H9 (cell line): ENCODE results near the gene KRT77. TPM values are rescaled to one million over a fixed set of nuclear protein-coding genes. Genes with fewer than 3 reads are reported as not detected.

Source experiments
- DNase-seq: peaks from one replicate; pipeline ENCODE4 v3.0.0-alpha.2; 2017
- H2AFZ ChIP-seq: one replicate; pipeline ENCODE4 v1.6.1; 2013; ENCODE audit warnings: mild to moderate bottlenecking, low read length, control low read depth, moderate library complexity
- H2AK5ac ChIP-seq: 2 replicates; pipeline ENCODE4 v1.6.1; 2013; ENCODE audit warnings: low read length, control low read depth, mixed read lengths; ENCODE audit not compliant: insufficient read length
- H2BK120ac ChIP-seq: one replicate; pipeline ENCODE4 v1.6.1; 2013; ENCODE audit warnings: low read depth, mild to moderate bottlenecking, low read length, control low read depth, inconsistent platforms; ENCODE audit not compliant: poor library complexity, severe bottlenecking
- H2BK12ac ChIP-seq: 2 replicates; pipeline ENCODE4 v1.6.1; 2013; ENCODE audit warnings: low read length, control low read depth, mixed read lengths, low read depth; ENCODE audit not compliant: insufficient read length
- H2BK15ac ChIP-seq: 2 replicates; pipeline ENCODE4 v1.6.1; 2013; ENCODE audit warnings: low read depth, low read length, control low read depth
- H2BK20ac ChIP-seq: one replicate; pipeline ENCODE4 v1.6.1; 2013; ENCODE audit warnings: low read depth, mild to moderate bottlenecking, low read length, control low read depth, inconsistent platforms; ENCODE audit not compliant: poor library complexity, severe bottlenecking
- H2BK5ac ChIP-seq: 2 replicates; pipeline ENCODE4 v1.6.1; 2013; ENCODE audit warnings: low read length, control low read depth, mixed read lengths; ENCODE audit not compliant: insufficient read length
- H3K14ac ChIP-seq: 2 replicates; pipeline ENCODE4 v1.6.1; 2013; ENCODE audit warnings: low read length, control low read depth; ENCODE audit not compliant: insufficient read depth
- H3K18ac ChIP-seq: 2 replicates; pipeline ENCODE4 v1.6.1; 2013; ENCODE audit warnings: low read depth, mild to moderate bottlenecking, mixed read lengths, low read length, control low read depth; ENCODE audit not compliant: insufficient read length
- H3K23ac ChIP-seq: 2 replicates; pipeline ENCODE4 v1.6.1; 2013; ENCODE audit warnings: low read length, control low read depth, mixed read lengths, low read depth; ENCODE audit not compliant: insufficient read length
- H3K23me2 ChIP-seq: 2 replicates; pipeline ENCODE4 v1.6.1; 2013; ENCODE audit warnings: low read depth, mild to moderate bottlenecking, mixed read lengths, low read length, control low read depth; ENCODE audit not compliant: insufficient read length, poor library complexity, severe bottlenecking
- H3K27ac ChIP-seq: 2 replicates; pipeline ENCODE4 v1.5.1; 2013; ENCODE audit warnings: low read length, control low read depth, mixed read lengths, low read depth; ENCODE audit not compliant: insufficient read length
- H3K27me3 ChIP-seq: 2 replicates; pipeline ENCODE4 v1.6.1; 2013; ENCODE audit warnings: low read length, control low read depth, inconsistent platforms; ENCODE audit not compliant: insufficient read depth
- H3K4ac ChIP-seq: 2 replicates; pipeline ENCODE4 v1.6.1; 2013; ENCODE audit warnings: low read depth, mild to moderate bottlenecking, control low read depth, inconsistent platforms, low read length, moderate library complexity
- H3K4me1 ChIP-seq: 2 replicates; pipeline ENCODE4 v1.6.1; 2013; ENCODE audit warnings: low read length, control low read depth, inconsistent platforms; ENCODE audit not compliant: insufficient read depth
- H3K4me2 ChIP-seq: 2 replicates; pipeline ENCODE4 v1.6.1; 2013; ENCODE audit warnings: low read length, control low read depth, mixed read lengths; ENCODE audit not compliant: insufficient read length, insufficient read depth
- H3K56ac ChIP-seq: 2 replicates; pipeline ENCODE4 v1.6.1; 2013; ENCODE audit warnings: low read depth, mild to moderate bottlenecking, mixed read lengths, low read length, control low read depth; ENCODE audit not compliant: insufficient read length
- H3K79me1 ChIP-seq: 2 replicates; pipeline ENCODE4 v1.6.1; 2013; ENCODE audit warnings: low read depth, mild to moderate bottlenecking, moderate library complexity, low read length, control low read depth, inconsistent platforms; ENCODE audit not compliant: insufficient read depth, poor library complexity, severe bottlenecking
- H3K79me2 ChIP-seq: 2 replicates; pipeline ENCODE4 v1.6.1; 2013; ENCODE audit warnings: low read length, control low read depth, inconsistent platforms; ENCODE audit not compliant: insufficient read depth
- H3K9ac ChIP-seq: 2 replicates; pipeline ENCODE4 v1.6.1; 2013; ENCODE audit warnings: low read length, control low read depth, mixed read lengths; ENCODE audit not compliant: insufficient read length; ENCODE audit errors: extremely low read depth
- H3K9me3 ChIP-seq: one replicate; pipeline ENCODE4 v1.6.1; 2013; ENCODE audit warnings: low read depth, low read length, inconsistent platforms; ENCODE audit not compliant: control insufficient read depth
- H3T11ph ChIP-seq: one replicate; pipeline ENCODE4 v1.6.1; 2013; ENCODE audit warnings: mild to moderate bottlenecking, low read length, control low read depth, inconsistent platforms
- H4K20me1 ChIP-seq: one replicate; pipeline ENCODE4 v1.6.1; 2013; ENCODE audit not compliant: control insufficient read depth, insufficient read length, insufficient read depth
- H4K5ac ChIP-seq: 2 replicates; pipeline ENCODE4 v1.6.1; 2013; ENCODE audit warnings: low read depth, mild to moderate bottlenecking, mixed read lengths, low read length, control low read depth; ENCODE audit not compliant: insufficient read length
- H4K8ac ChIP-seq: replicated peaks from 2 replicates; pipeline ENCODE4 v1.6.1; 2013; ENCODE audit warnings: low read length, control low read depth, mixed read lengths, low read depth; ENCODE audit not compliant: insufficient read length
- H4K91ac ChIP-seq: 2 replicates; pipeline ENCODE4 v1.6.1; 2013; ENCODE audit warnings: low read depth, mild to moderate bottlenecking, moderate library complexity, mixed read lengths, low read length, control low read depth; ENCODE audit not compliant: insufficient read length
- H3K27ac Mint-ChIP-seq, 3 experiments: 2 replicates in 2 of 3; 3 replicates in 1 of 3; pipeline ENCODE4 v1.8.0; 2020 to 2021; ENCODE audit warnings: mixed read lengths in 3 of 3, mild to moderate bottlenecking in 1 of 3, moderate library complexity in 1 of 3
- H3K27me3 Mint-ChIP-seq: 2 replicates; pipeline ENCODE4 v1.8.0; 2021; ENCODE audit warnings: low read depth, mild to moderate bottlenecking, moderate library complexity, mixed read lengths
- H3K36me3 Mint-ChIP-seq, 3 experiments: 2 replicates in 2 of 3; 3 replicates in 1 of 3; pipeline ENCODE4 v1.8.0; 2020 to 2021; ENCODE audit warnings: low read depth in 3 of 3, mixed read lengths in 3 of 3; ENCODE audit not compliant: insufficient read depth in 1 of 3
- H3K4me1 Mint-ChIP-seq, 2 experiments: 2 replicates each; pipeline ENCODE4 v1.8.0; 2020; ENCODE audit warnings: mixed read lengths in 2 of 2
- H3K4me3 Mint-ChIP-seq, 2 experiments: 2 replicates in 1 of 2; 3 replicates in 1 of 2; pipeline ENCODE4 v1.8.0; 2020 to 2021; ENCODE audit warnings: mild to moderate bottlenecking in 2 of 2, mixed read lengths in 2 of 2, moderate library complexity in 1 of 2
- H3K9me3 Mint-ChIP-seq, 2 experiments: 2 replicates in 1 of 2; 3 replicates in 1 of 2; pipeline ENCODE4 v1.8.0; 2020; ENCODE audit warnings: mild to moderate bottlenecking in 2 of 2, mixed read lengths in 2 of 2, moderate library complexity in 1 of 2
- WGBS: extraction: QIAGEN DNeasy Blood & Tissue Kit; methylation state at CpG from one replicate; pipeline ENCODE4 v1.1.7; 2013; ENCODE audit warnings: missing lambda C conversion rate, low lambda C conversion rate, mixed read lengths; ENCODE audit not compliant: insufficient read length; ENCODE audit errors: extremely low coverage; 5-methylcytosine and 5-hydroxymethylcytosine counted together
- total RNA-seq: library from RNA; stranded (reverse); gene quantifications from 2 replicates; pipeline ENCODE4 v1.2.1, GENCODE V29; 2021
- TF ChIP-seq, protein P1 (sequence below): fragments of 200-600 bp; sonication (generic); conservative IDR thresholded peaks from 3 replicates; pipeline ENCODE4 v1.8.0; 2021; ENCODE audit warnings: antibody characterized with exemption, mild to moderate bottlenecking

The KRT77 gene
- total RNA-seq, 1 experiment from 2014 or later, result not detected

DNA sequence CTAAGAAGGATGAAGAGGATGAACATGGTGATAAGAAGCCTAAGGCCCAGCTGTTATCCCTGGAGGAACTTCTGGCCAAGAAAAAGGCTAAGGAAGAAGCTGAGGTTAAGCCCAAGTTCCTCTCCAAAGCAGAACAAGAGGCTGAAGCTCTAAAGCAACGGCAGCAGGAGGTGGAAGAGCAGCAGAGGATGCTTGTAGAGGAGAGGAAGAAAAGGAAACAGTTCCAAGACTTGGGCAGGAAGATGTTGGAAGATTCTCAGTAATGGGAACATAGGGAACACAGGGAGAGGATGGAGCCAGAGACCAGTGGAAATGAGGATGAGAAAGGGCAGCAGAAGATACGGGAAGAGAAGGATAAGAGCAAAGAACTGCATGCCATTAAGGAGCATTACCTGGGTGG lies 27.5 kb upstream of the KRT77 start:
- H2BK12ac ChIP-seq, result no peak overlapping the region
- H2AK5ac ChIP-seq, result no peak overlapping the region
- Mint-ChIP-seq H3K9me3 (peaks cover 0 to 11% of the 10 kb centered on the region in 2 experiments; a peak in 3 of 5 replicates), H3K27me3 (peaks cover 66% of the 10 kb centered on the region), H3K4me3 (no peak overlapping the region), H3K4me1 (no peaks in the 10 kb centered on the region), H3K36me3 (no peaks in the 10 kb centered on the region), H3K27ac (no peak overlapping the region)
- no peak overlapping the region for H3K14ac ChIP-seq
- H3K79me1 ChIP-seq, result no peaks in the 10 kb centered on the region
- H3K9me3 ChIP-seq, result no peaks in the 10 kb centered on the region
- no peak overlapping the region for H3K4ac ChIP-seq
- no peak overlapping the region for H3K4me2 ChIP-seq
- no peak overlapping the region for H3K9ac ChIP-seq
- H2AFZ ChIP-seq, result no peak overlapping the region
- no peak overlapping the region for H2BK120ac ChIP-seq
- H3K27me3 ChIP-seq, result no peaks in the 10 kb centered on the region; the same call in 1 of the 2 replicates
- no peak overlapping the region for H4K5ac ChIP-seq
- H3K23ac ChIP-seq, result no peak overlapping the region
- H3T11ph ChIP-seq, result no peak overlapping the region
- TF ChIP-seq, protein P1, sequence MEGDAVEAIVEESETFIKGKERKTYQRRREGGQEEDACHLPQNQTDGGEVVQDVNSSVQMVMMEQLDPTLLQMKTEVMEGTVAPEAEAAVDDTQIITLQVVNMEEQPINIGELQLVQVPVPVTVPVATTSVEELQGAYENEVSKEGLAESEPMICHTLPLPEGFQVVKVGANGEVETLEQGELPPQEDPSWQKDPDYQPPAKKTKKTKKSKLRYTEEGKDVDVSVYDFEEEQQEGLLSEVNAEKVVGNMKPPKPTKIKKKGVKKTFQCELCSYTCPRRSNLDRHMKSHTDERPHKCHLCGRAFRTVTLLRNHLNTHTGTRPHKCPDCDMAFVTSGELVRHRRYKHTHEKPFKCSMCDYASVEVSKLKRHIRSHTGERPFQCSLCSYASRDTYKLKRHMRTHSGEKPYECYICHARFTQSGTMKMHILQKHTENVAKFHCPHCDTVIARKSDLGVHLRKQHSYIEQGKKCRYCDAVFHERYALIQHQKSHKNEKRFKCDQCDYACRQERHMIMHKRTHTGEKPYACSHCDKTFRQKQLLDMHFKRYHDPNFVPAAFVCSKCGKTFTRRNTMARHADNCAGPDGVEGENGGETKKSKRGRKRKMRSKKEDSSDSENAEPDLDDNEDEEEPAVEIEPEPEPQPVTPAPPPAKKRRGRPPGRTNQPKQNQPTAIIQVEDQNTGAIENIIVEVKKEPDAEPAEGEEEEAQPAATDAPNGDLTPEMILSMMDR, result no peak
- no peak overlapping the region for H2BK5ac ChIP-seq
- H3K18ac ChIP-seq, result no peak overlapping the region
- DNase-seq, result no peak
- no peaks in the 10 kb centered on the region for H3K79me2 ChIP-seq
- H4K8ac ChIP-seq, result no peak overlapping the region
- H4K91ac ChIP-seq, result no peak overlapping the region
- H3K27ac ChIP-seq, result no peak overlapping the region
- H3K23me2 ChIP-seq, result no peaks in the 10 kb centered on the region
- WGBS, result no CpG with 5 or more reads among the region's 2 CpGs
- H2BK15ac ChIP-seq, result no peak overlapping the region
- H3K4me1 ChIP-seq, result no peaks in the 10 kb centered on the region
- no peak overlapping the region for H2BK20ac ChIP-seq
- no peak overlapping the region for H3K56ac ChIP-seq
- H4K20me1 ChIP-seq, result no peaks in the 10 kb centered on the region
